ENCODE data around the gene CAMTA2. TPM values are rescaled to one million over a fixed set of nuclear protein-coding genes. Genes with fewer than 3 reads are reported as not detected.

CAMTA2 gene
- total RNA-seq, 2 donors from 2014 or later = 51.0 to 87.9 TPM

DNA sequence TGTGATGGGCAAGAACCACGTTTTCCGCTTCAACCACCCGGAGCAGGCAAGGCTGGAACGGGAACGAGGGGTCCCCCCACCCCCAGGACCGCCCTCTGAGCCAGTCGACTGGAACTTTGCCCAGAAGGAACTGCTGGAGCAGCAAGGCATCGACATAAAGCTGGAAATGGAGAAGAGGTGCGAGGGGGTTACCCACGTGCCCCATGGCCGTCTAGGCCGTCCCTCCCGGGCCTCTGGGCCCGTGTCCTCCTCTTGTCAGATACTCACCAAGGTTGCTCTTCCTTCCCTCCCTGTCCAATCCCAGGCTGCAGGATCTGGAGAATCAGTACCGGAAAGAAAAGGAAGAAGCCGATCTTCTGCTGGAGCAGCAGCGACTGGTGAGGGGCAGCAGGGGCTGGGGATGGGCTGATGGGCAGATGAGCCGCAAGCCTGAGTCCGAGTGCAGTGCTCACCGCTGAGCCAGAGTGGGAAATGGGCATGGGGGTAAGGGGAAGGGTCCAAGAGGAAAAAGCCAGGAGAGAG, 33.1 kb upstream of the CAMTA2 start:
- no peaks in the 10 kb centered on the region for H3K27me3 Mint-ChIP-seq

DNA sequence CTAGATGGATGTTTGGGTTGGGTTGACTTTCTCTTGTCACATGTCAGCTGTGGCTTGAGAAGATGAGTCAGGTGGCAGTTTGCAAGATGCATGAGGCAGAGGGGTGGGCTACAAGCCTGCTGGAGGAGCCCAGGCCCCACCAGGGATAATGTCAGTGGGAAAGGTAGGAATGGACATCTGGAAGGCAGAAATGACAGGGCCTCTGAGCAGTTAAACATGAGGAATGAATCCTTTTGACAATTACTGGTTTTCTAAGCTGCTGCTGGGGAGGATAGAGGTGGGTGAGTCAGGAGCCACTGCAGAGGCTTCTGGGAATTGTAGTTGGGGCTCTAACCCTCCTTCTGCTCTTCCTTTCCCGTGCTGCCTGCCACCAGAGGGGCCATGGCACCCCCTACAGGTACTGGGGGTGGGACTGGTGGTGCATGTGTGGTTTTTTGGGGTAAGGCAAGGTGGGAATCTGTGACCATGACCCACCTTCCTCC, 32.0 kb upstream of the CAMTA2 start:
- Mint-ChIP-seq H3K27me3 (no peaks in the 10 kb centered on the region), H3K9me3 (no peaks in the 10 kb centered on the region), H3K4me3 (no peak overlapping the region), H3K4me1 (ENCODE audit: low read depth in 2 of 2) (peaks cover 6 to 13% of the 10 kb centered on the region in 2 donors), H3K27ac (peak overlapping the region in 1 of 2 donors; percentile 26), H3K36me3 (peaks cover 6% of the 10 kb centered on the region)
- DNase-seq (ENCODE audit: low spot score) = no peak
- ATAC-seq = peak in 1 of 2 donors; percentile 72

More for the DNA sequence above, 33.1 kb upstream of the CAMTA2 start:
- Mint-ChIP-seq H3K27ac (no peak overlapping the region), H3K4me3 (no peak overlapping the region), H3K9me3 (no peaks in the 10 kb centered on the region), H3K36me3 (peaks cover 6% of the 10 kb centered on the region), H3K4me1 (ENCODE audit: low read depth in 2 of 2) (peaks cover 6 to 13% of the 10 kb centered on the region in 2 donors)
- DNase-seq (ENCODE audit: low spot score) (no peak), ATAC-seq (no peak)

DNA sequence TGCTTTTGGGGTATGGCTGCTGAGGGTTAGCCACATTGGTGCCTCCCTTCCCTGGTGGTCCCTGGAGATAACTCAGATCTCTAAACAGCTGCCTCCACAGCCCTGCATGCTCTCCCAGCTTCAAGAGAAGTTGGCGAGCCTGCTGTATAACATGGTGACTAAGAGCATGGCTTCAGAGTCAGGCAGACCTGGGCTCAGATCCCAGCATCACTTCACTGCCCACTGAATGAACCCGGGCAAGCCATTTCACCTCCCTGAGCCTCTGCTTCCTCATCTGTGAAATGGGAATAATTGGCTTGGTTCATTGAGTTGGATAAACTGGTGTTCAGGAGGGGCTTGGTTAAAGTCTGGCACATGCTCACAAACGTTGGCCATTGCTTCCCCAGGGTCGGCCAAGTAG, 26.9 kb upstream of the CAMTA2 start:
- no peaks in the 10 kb centered on the region for H3K27me3 Mint-ChIP-seq
- DNase-seq (ENCODE audit: low spot score) (no peak), ATAC-seq (no peak)
- peaks cover 16 to 17% of the 10 kb centered on the region in 2 donors for H3K4me1 Mint-ChIP-seq (ENCODE audit: low read depth in 2 of 2)
- no peak overlapping the region for H3K27ac Mint-ChIP-seq
- no peaks in the 10 kb centered on the region for H3K9me3 Mint-ChIP-seq
- no peak overlapping the region for H3K4me3 Mint-ChIP-seq
- no peaks in the 10 kb centered on the region for H3K36me3 Mint-ChIP-seq

DNA sequence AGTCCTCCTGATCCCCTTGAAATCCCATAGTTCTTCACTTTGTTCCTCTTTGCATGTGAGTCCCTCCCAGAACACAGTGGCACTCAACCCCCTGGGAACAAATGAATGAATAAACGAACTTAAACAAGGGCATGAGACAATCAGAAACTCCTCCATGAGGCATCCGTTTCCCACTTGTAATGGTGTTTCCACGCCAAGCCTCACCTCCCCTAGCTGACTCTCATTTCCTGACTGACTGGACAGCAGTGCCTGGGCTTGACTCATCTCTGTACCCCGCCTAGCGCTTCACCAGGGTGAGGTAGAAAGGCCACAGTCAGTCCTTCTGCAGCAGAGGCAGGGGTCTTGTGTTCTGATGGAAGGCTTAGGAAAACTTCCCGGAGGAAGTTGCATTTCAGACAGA, 24.5 kb upstream of the CAMTA2 start:
- ATAC-seq = peak; percentile 77 to 93
- Mint-ChIP-seq H3K4me1 (ENCODE audit: low read depth in 2 of 2) (peaks cover 9 to 13% of the 10 kb centered on the region in 2 donors), H3K27me3 (no peaks in the 10 kb centered on the region), H3K4me3 (peak overlapping the region; percentile 81), H3K27ac (peak overlapping the region in 1 of 2 donors; percentile 81), H3K9me3 (no peaks in the 10 kb centered on the region), H3K36me3 (peaks cover 8% of the 10 kb centered on the region)
- DNase-seq (ENCODE audit: low spot score) = no peak

DNA sequence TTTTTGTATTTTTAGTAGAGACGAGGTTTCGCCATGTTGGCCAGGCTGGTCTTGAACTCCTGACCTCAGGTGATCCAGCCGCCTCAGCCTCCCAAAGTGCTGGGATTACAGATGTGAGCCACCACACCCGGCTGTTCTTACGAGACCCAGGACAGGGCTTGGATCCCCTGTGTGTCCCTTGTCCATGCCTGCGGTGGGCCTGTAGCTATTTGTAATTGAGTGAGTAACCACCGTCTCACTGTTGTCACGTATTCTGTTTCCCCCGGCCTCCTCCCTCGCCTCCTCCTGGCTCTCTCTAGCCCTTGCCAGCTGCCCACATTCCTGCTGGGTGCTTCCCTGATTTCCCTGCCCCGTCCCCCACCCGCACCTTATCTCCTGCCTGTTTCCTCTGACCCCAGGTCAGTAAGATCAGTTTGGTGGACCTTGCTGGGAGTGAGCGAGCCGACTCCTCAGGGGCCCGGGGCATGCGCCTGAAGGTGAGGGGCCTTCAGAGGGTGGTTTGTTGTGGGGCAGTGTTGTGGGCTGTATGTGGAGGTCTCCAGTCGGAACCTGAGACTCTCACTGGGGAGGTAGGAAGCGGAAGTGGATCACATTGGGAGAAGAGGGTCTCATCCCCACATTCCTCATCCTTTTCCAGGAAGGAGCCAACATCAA, 15.9 kb upstream of the CAMTA2 start:
- DNase-seq (ENCODE audit: low spot score) (no peak), ATAC-seq (no peak)
- no peak overlapping the region for H3K27ac Mint-ChIP-seq
- H3K36me3 Mint-ChIP-seq = peaks cover 28% of the 10 kb centered on the region
- peaks cover 12 to 17% of the 10 kb centered on the region in 2 donors for H3K4me1 Mint-ChIP-seq (ENCODE audit: low read depth in 2 of 2)
- H3K9me3 Mint-ChIP-seq = no peaks in the 10 kb centered on the region
- no peaks in the 10 kb centered on the region for H3K27me3 Mint-ChIP-seq
- no peak overlapping the region for H3K4me3 Mint-ChIP-seq

DNA sequence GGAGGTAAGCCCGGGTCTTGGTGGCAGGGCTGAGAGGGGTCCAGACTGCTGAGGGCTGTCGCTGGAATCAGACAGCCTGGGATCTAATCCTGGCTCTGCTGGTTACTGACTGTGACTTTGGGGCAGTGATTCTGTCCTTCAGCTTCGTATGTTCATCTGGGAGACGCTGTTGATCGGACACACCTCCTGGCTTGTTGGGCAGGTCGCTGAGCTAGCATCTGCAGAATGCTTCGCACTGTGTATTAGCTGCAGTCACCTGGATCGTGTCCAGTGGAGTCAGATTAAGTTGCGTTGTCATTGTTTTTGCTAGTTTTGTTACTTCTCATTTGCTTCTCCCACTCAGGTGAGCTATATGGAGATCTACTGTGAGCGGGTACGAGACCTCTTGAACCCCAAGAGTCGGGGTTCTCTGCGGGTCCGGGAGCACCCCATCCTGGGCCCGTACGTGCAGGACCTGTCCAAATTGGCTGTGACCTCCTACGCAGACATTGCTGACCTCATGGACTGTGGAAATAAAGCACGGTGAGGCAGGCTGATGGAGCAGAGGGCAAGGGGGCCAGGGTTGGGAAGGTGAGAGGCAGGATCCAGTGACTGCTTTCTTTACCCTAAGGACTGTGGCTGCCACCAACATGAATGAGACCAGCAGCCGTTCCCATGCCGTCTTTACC, 14.8 kb upstream of the CAMTA2 start:
- Mint-ChIP-seq H3K4me3 (no peak overlapping the region), H3K27me3 (no peaks in the 10 kb centered on the region), H3K27ac (no peak overlapping the region), H3K9me3 (no peaks in the 10 kb centered on the region), H3K36me3 (peaks cover 19% of the 10 kb centered on the region), H3K4me1 (ENCODE audit: low read depth in 2 of 2) (peaks cover 12 to 17% of the 10 kb centered on the region in 2 donors)
- DNase-seq (ENCODE audit: low spot score) = no peak
- no peak for ATAC-seq

DNA sequence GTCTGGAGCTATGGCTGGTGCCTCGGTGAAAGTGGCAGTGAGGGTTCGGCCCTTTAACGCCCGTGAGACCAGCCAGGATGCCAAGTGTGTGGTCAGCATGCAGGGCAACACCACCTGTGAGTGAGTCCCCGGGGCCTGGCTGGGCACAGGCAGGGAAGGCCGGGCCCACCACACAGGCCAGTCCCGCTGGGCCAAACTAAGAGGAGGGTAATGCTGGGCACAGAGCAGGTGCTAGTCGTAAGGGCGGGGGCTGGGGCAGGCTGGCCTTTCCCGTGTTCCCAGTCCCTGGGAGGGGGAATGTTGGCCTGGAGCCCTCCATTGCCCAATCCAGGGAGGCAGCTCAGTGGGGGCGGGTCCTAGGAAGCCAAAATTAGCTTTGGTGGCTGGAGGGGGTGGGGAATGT, 12.8 kb upstream of the CAMTA2 start:
- Mint-ChIP-seq H3K36me3 (peaks cover 16% of the 10 kb centered on the region), H3K4me1 (ENCODE audit: low read depth in 2 of 2) (peaks cover 13 to 21% of the 10 kb centered on the region in 2 donors), H3K4me3 (no peak overlapping the region), H3K27ac (peak overlapping the region in 1 of 2 donors; percentile 79), H3K9me3 (no peaks in the 10 kb centered on the region), H3K27me3 (peaks cover 0 to 1% of the 10 kb centered on the region in 2 donors)
- ATAC-seq (no peak), DNase-seq (ENCODE audit: low spot score) (no peak)

DNA sequence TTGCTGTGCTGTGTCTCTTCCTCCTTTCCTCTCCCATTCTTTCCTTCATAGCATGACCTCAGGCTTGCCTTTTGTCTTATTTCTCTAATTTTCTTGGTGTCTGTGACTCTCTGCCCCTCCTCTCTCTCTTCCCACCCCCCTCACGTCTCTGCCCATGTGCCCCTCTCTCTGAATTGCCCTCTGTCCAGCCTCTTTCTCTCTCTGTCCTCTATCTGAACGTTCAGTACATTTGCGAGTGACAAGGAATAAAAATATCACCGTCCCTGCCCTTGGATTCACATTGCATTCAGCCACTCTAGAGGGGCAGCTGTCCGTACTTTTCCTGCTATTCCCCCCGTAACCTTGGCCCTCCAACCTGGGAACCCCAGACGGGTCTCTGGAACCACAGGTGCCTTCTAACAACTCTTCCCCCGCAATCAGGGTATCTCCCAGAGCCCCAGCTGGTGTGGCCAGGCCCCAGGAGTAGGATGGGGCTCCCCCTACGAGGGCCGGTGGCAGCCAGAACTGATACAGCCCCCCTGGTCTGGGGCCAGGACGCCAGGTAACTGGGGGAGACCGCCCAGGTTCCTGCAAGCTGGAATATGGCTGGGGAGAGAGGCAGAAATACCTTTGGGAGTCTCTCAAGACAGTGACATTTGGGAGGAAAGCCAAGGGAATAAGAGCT, 12.1 kb upstream of the CAMTA2 start:
- DNase-seq (ENCODE audit: low spot score) = no peak
- Mint-ChIP-seq H3K27ac (peak overlapping the region; percentile 17 to 79), H3K9me3 (no peaks in the 10 kb centered on the region), H3K4me3 (peak overlapping the region; percentile 76), H3K36me3 (peaks cover 9% of the 10 kb centered on the region), H3K4me1 (ENCODE audit: low read depth in 2 of 2) (peaks cover 17 to 21% of the 10 kb centered on the region in 2 donors), H3K27me3 (peaks cover 0 to 6% of the 10 kb centered on the region in 2 donors)
- ATAC-seq = no peak

DNA sequence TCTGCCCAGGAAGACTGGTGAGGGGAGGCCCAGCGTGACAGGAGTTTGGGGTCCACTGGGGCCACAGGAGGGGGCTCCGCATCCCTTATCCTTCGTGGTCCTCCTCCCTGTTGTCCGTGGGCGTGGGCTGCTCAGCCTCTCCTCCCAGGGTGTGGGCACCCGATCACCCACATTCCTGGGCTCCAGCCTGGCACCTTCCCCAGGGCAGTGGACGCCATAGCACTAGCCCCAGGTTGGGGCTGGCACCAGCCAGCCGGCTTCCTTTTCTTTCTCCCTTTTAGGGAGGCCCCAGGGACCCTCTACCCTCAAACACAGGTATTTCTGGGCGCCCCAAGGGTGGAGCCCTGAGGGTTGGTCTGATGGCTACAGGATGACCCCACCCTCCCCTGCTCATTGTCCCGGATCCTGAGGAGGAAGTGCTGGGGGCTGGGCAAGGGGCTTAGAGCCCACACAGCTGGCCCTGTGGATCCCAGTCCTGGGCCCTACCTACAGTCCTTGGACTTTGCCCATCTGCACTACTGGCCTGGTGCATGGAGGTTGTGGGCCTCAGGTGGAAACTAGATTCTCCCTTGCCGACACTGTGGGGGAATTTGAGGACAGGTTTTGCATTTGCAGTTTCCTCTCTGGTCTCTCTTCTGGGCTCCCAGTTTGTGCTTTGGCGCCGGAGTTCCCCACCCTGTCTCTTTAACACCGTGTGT, 11.4 kb upstream of the CAMTA2 start:
- DNase-seq (ENCODE audit: low spot score) (no peak), ATAC-seq (no peak)
- peak overlapping the region; percentile 76 for H3K4me3 Mint-ChIP-seq
- H3K27me3 Mint-ChIP-seq = peaks cover 0 to 6% of the 10 kb centered on the region in 2 donors
- H3K27ac Mint-ChIP-seq = peak overlapping the region; percentile 17 to 79
- peaks cover 17 to 21% of the 10 kb centered on the region in 2 donors for H3K4me1 Mint-ChIP-seq (ENCODE audit: low read depth in 2 of 2)
- H3K36me3 Mint-ChIP-seq = peaks cover 2% of the 10 kb centered on the region
- no peaks in the 10 kb centered on the region for H3K9me3 Mint-ChIP-seq

DNA sequence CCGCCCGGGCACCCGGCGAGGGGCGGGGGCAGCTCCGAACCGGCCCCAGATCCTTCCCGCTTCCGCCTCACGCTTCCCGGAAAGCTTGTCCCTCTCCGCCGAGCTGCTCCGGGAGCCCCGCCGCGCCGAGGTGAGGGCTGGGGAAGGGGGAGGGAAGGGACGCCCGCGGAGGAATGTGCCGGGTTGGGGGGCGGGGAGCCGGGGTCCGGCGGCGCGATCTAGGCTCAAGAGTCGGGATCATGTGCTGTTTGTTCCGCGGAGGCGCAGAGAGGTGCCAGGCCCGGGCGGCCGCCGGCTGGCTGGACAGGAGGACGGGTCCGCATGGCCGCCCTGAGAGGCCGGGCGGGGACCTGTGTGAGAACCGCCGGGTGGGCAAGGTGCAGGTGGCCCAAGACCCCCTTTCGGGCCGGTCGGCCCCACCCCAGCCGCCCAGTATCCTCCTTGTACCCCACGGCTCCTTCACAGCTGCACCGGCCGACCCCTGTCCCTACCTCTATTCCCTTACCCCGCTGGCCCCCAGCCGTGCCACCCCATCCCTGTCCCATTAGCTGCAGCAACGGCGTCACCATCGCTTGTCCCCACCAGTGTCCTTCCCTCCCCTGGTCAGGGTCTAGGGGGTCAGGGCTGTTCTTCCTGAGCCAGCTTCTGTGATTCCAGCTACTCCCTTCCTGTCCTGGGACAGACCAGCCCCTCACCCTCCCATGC, 10.7 kb upstream of the CAMTA2 start:
- no peaks in the 10 kb centered on the region for H3K9me3 Mint-ChIP-seq
- H3K4me3 Mint-ChIP-seq = peak overlapping the region; percentile 76
- no peaks in the 10 kb centered on the region for H3K36me3 Mint-ChIP-seq
- DNase-seq (ENCODE audit: low spot score) = no peak
- peaks cover 17 to 21% of the 10 kb centered on the region in 2 donors for H3K4me1 Mint-ChIP-seq (ENCODE audit: low read depth in 2 of 2)
- peak; percentile 0 to 15 for ATAC-seq
- peak overlapping the region in 1 of 2 donors; percentile 79 for H3K27ac Mint-ChIP-seq
- H3K27me3 Mint-ChIP-seq = peaks cover 0 to 6% of the 10 kb centered on the region in 2 donors

DNA sequence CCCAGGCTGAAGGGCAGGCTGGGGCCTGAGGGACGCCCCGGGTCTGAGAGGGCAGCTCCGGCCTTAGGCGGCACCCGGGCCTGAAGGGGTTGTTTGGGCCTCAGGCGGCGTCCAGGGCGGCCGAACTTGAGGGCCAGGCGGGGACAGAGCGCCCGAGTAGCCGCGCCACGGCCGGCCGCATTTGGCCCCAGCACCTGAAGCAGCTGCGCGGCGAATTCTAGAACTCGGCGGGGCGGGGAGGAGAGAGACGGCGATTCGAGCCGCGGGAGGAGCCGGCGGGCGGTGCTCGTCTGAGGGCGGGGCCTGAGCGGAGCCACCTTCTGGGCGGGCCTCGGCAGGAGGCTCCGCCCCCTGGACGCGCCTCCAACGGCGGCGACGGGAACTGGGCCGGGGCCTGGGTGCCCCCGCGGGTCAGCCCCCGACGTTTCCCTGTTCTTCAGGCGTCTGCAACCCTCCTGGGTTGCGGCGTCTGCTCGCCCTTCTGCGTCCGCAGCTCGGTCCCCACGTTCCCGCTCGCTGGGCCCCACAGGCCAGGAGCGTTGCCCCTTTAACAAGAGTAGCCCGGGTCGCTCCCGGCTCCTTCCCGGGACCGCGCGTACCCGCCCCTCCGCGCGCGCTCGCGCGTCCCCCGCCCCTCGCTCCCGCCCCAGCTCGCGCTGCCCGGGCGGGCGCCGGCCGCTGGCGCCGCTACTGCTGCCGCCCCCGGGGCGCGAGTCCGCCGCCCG, 10.0 kb upstream of the CAMTA2 start, which contains the start of the genes INCA1 and KIF1C:
INCA1 (minus strand) TSS at position 221 of the 725 bp plus-strand sequence. CDS start 3,085 bp downstream, outside the sequence.
KIF1C (plus strand) TSS at position 649 of the 725 bp plus-strand sequence. CDS start 2,297 bp downstream, outside the sequence.
- Mint-ChIP-seq H3K9me3 (no peaks in the 10 kb centered on the region), H3K4me1 (ENCODE audit: low read depth in 2 of 2) (peaks cover 17 to 21% of the 10 kb centered on the region in 2 donors), H3K36me3 (no peaks in the 10 kb centered on the region), H3K4me3 (peak within 1 kb of the TSS; percentile 83), H3K27ac (peak within 1 kb of the TSS; percentile 17 to 80), H3K27me3 (peaks cover 0 to 6% of the 10 kb centered on the region in 2 donors)
- ATAC-seq (peak; percentile 96 to 98), DNase-seq (ENCODE audit: low spot score) (peak; percentile 92)

DNA sequence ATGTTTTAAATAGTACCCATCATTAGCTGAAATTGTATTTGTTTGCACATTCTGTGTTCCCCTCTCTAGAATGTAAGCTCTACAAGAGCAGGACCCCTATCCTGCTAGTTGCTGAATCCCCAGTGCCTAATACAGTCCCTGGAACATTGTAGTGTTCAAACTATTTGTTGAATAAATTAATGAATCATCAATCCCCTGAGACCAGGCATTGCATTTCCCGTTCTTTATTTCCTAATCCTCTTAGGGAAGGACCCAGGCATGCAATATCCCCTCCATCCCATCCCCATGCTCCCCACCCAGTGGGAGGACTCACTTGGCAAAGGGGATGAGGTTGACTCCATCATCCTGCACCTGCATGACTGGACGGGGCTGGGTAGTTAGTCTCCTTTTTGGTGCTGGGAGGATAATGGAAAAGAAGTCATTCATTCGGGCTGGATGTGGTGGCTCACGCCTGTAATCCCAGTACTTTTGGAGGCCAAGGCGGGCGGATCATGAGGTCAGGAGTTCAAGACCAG, 6.7 kb upstream of the CAMTA2 start:
- Mint-ChIP-seq H3K27ac (no peak overlapping the region), H3K27me3 (peaks cover 0 to 6% of the 10 kb centered on the region in 2 donors), H3K9me3 (no peaks in the 10 kb centered on the region), H3K36me3 (no peaks in the 10 kb centered on the region), H3K4me3 (no peak overlapping the region), H3K4me1 (ENCODE audit: low read depth in 2 of 2) (peaks cover 18 to 21% of the 10 kb centered on the region in 2 donors)
- no peak for DNase-seq (ENCODE audit: low spot score)
- ATAC-seq = no peak

All from natural killer cell treated with Interleukin-12 subunit alpha and Interleukin-12 subunit beta and Interleukin-15 and Interleukin-18, amount 100 ng/mL, for 72 hours (primary cell).